ENCODE data around the gene PRKCH.
"Not testable (repeated sequence)": the region's sequence is repeated elsewhere in the genome, so short reads cannot be mapped to it uniquely, and the experiment has no call there.

The PRKCH gene

DNA sequence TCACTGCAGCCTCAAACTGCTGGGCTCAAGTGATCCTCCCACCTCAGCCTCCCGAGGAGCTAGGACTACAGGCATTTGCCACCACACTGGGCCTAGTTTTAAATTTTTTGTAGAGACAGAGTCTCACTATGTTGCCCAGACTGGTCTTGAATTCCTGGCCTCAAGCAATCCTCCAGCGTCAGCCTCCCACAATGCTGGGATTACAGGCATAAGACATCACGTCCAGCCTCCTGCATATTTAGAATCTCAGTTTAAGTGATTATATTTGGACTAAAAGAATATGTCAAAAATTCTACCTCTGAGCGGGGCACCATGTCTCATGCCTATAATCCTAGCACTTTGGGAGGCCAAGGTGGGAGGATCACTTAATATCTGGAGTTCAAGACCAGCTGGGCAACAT is 12.7 kb upstream of the PRKCH start:
- not testable (repeated sequence) for DNase-seq

DNA sequence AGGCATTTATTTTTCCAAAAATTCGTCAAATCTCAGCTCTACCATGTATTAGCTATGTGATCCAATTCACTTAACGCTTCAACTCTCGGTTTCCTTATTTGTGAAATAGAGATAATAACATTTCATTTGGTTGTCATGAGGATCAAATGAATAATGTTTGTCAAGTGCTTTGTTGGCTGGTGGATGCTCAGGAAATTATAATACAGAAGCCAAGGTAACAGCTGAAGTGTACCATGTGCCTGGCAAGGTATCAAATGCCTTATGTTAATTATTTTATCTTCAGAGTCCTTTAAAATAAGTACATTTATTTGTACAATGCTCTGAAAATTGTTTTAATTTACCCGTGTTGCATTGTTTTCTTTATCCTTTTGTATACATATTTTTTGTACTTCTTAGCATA is 6.1 kb upstream of the PRKCH start:
- DNase-seq = no peak

DNA sequence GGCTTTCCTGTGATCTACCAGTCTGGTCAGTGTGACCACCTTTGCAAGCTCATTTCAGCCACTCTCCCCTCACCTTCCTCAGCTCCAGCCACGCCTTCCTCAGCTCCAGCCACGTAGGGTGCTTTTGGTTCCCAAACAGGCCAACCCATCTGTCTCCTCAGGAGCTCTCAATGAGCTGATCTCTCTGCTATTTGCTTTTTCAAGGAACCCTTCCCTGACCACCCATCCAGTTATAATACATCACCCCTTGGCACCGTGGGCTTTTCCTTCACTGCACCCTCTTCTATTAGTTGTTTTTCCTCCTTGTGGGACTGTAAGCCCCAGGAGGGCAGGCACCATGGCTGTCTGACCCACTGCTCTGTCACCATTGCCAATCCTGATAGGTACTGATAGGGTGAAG is 2.3 kb upstream of the PRKCH start:
- DNase-seq = no peak

DNA sequence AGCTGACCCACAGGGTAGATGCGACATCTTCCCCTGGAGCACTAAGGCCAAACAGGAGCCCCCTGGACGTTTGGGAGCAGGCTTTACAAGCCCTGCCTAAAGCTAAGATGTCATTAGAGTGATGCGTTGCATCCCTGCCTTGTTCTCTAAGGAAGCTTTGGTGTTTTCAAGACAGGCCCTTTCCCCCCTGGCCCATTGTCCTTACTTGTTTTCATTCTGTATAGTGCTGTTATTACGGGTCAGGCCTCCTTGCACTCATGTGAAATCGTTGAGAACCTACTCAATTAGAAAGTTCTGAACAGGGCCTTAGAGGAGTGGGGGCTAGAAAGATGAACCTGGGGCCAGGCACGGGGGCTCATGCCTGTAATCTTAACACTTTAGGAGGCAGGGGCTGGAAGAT is 1.7 kb upstream of the PRKCH start:
- no peak for DNase-seq

DNA sequence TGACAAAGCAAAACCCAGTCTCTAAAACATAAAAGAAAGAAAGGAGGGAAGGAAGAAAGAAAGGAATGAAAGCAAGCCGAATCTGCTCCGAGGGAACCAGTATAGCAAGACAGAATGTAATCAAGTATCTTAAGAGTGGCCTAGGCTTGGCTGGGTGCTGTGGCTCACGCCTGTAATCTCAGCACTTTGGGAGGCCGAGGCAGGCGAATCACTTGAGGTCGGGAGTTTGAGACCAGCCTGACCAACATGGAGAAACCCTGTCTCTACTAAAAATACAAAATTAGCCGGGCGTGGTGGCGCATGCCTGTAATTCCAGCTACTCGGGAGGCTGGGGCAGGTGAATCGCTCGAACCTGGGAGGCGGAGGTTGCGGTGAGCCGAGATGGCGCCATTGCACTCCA is 1.2 kb upstream of the PRKCH start:
- not testable (repeated sequence) for DNase-seq

DNA sequence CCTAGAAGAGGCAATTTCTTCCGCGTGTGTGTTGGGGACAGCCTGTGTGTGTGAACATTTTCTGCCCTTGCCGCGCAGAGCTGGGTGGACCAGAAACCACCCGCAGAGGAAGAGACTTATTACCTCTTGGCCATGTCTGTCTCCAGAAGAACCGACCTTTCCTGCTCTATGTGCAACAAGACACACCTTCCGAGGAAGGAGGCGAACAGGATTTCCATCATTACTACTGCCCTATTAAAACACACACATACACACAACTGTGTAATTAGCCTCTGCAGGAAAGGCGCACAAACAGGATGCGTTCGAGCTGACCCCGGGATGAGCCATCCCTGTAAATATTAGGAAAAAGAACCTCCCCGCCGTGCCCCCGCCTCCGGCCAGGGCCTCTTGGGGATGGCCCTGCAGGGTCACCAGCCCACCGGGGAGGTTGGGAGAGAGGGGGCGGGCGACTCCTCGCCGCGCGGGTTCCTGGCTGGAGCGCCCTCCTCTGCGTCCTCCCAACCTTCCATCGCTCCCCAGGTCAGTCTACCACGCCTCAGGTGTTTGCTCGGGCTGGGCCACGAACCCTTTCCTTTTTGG is 484 bp upstream of the PRKCH start:
- DNase-seq = no peak

DNA sequence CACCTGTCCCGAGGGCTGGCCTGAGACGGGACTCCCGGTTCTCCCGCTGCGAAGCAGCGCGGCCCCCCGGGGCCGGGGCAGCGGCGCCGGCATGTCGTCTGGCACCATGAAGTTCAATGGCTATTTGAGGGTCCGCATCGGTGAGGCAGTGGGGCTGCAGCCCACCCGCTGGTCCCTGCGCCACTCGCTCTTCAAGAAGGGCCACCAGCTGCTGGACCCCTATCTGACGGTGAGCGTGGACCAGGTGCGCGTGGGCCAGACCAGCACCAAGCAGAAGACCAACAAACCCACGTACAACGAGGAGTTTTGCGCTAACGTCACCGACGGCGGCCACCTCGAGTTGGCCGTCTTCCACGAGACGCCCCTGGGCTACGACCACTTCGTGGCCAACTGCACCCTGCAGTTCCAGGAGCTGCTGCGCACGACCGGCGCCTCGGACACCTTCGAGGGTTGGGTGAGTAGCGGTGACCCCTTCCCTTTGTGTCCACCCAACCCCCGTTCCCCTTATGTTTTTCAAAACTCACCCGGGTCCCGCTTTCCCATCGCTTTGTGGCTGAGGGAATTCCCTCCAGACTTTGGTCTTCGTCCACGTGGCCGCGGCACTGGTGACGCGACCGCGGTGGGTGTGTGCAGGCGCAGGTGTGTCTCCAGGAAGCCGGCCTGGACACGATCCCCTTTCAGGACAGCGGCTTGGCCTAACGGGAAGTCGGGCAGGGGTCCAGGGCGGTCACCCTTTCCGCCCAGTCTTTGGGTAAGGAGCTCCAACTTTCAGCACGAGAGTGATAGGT is 826 bp downstream of the PRKCH start:
- no peak for DNase-seq

DNA sequence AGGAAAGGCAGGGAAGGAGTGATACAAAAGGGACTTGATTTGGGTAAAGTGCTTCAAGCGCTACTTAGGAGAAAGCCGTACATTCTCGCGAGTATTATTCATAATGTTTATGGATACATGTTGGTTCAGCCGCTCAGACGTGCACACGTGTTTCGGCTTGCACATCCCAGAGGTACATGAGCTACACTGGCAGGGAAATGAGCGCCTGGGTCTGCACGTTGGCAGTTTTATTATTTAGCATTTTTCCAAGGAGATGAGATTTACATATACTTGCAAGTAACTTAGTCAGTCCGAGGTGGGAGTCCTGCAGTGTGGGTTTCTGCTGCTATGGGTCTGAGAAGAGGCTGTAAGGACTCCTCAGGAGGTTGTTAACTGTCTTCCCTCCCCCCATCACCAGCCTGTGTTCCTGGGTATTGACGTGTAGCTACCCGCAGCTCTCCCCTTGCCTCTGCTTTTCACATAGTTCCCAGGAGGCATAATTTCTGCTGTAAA is 1.5 kb downstream of the PRKCH start:
- no peak for DNase-seq

DNA sequence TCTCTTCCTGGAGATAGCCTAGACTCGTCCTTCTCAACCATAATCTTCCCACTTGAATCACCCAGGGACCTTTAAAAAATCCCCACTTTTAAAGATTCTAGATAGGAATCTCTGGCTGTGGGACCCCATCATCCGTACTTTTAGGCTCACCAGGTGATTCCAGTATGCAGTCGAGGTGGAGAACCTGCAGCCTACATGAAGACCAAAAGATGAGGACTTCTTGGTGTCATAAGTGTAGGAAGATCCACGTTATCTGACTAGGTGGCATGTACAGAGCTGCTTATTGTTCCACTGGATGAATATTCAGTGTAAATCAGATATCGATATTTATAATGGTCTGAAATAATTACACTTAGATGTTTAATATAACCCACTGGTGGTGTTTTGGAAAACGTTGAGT is 2.6 kb downstream of the PRKCH start:
- DNase-seq = no peak

DNA sequence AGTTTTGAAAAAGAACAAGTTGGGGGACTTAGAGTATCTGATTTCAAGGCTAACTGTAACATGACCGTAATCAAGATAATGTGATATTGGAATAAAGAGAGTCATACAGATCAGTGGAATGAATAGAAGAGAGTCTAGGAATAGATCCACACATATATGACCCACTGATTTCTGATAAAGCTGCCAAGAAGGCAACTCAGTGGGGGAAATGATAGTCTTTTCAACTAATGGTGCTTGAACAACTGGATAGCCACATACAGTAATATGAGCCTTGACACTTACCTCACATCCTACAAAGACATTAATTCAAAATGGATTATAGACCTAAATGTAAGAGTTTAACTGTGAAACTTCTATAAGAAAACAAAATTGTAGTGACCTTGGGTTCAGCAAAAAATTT is 3.8 kb downstream of the PRKCH start:
- no peak for DNase-seq

DNA sequence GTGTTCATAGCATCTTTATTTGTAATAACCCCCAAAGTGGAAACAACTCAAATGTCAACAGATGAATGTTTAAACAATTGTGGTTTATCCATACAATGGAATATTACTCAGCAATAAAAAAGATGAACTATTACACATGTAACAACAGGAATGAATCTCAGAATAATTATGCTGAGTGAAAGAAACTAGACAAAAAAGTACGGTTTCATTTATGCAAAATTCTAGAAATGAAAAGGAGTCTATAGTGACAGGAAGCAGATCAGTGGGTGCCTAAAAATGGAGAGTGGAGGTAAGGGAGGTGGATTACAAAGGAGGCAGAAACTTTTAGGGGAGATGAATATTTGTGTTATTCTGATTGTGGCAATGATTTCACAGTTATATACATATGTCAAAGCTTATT is 4.8 kb downstream of the PRKCH start:
- DNase-seq = no peak

DNA sequence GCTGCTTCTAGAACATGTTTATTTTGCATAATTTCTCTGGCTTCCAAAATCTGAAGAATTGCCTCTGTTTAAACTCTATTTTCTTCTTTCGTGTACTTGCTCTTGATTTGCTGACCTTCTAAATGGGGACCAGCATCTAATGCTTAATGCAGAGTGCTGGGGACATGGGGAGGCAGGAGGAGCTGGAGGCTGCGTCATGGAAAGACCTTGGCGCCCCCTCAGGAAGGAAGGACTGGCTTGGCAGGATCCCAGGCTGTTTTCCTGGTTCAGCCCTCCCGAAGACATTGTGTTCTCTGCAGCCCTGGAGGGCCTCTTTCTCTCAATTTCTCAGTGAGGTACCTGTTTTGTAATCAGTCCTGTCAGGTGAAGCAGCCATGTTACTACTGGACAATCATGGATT is 5.5 kb downstream of the PRKCH start:
- DNase-seq = no peak

DNA sequence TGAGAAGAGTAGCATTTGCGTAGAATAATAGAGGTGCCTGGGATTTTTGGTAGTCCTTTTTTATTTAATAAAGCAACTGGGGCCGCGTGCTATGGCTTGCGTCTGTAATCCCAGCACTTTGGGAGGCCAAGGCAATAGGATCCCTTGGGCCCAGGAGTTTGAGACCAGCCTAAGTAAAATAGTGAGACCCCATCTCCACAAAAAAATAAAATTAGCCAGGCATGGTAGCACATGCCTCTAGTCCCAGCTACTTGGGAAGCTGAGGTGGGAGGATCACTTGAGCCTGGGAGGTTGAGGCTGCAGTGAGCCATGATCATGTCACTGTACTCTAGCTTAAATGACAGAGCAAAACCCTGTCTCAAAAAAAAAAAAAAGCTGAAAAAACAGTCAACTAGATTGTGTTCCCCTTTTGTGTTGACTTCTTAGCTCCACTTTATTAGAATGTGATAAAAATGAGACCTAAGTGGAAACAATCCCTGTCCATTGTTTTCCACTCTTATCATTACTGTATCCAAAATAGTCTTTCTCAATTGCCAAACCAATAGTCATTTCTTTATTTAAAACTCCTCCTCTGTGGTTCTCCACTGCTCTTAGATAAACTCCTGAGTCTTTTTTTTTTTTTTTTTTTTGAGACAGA is 7.4 kb downstream of the PRKCH start:
- no peak for DNase-seq

DNA sequence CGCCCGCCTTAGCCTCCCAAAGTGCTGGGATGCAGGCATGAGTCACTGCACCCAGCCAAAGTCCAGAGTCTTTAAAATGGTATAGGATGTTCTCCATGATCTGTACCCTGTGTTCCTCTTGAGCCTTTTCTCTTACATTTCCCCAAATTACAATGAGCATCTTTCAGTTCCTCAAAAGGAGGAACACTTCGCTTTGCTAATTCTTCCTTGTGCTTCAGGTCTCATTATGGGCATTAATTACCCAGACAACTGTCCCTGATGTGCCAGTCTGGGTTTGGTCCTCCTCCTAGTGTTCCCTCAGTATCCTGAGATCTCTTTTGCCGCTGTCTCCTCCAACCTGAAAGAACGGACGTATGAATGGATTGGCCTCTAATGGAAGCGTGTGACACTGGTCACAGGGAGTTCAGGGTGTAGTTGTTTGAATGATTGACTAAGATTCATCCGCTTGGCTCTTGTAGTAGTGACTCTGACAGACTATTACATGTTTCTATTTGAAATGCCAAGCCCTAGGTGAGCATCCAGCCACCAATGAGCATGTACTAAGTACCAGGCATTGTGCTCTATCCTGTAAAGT is 8.2 kb downstream of the PRKCH start:
- no peak for DNase-seq

DNA sequence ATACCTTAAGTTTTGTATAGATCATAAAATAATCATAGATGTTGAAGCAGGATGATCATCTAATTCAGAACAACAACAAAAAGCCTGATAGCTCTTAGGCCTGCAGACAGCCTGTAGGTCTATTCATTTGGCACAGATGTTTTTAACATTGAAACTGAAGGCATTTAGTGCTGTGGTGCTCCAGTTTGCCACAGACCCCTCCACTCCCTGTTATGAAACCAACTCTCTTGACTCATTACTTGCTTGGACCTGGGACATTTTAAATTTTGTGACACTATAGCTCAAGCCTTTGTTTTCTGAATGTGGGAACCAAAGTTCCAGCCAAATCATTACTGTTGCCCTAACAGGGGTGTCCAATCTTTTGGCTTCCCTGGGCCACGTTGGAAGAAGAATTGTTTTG is 9.1 kb downstream of the PRKCH start:
- DNase-seq = no peak

DNA sequence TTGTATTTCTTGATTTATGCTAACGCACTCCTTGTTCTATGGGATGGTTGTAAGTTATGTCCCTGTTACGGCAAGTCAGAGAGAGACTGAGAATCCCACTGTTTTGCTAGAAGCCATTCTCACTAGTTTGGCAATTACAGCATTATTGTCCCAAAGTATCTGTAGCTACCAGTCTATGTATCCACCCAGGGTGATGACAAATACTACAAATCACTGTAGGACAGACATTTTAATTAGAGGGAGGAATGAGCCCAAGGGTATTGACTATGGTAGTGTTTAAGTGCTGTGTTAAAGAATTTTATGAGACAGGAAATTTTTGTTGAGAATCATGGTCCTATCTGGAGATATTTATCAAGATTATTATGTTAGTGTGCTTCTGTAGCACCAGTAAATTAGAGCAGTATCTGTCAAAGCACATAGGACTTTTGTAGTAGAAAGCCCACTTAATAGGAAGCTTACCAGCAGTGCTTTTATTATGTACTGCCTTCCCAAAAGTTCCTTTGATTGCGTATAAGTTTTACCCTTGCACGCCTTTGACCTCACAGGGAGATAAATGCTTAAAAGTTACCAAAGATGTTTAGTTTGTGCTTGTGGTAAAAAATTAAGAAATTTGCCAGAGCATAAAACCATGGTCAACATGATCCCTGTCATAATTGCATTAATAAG is 10.7 kb downstream of the PRKCH start:
- no peak for DNase-seq

DNA sequence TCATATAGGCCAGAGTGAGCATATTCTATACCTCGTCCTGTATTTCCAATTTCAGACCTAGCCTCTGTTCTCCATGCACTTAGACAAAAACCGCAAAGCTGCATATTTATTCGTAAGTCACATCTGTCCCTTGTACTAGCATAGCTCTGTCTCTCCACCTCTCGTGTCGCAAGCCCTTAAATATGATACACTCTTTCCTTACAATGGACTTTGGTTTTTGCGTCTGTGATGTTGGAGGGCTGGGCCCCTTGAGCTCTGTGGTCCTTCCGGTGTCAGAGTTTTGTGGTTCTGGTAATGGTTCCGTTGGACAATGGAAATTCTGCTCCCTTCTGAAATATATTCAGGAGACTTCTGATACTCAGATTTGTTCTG is 11.3 kb downstream of the PRKCH start:
- no peak for DNase-seq

DNA sequence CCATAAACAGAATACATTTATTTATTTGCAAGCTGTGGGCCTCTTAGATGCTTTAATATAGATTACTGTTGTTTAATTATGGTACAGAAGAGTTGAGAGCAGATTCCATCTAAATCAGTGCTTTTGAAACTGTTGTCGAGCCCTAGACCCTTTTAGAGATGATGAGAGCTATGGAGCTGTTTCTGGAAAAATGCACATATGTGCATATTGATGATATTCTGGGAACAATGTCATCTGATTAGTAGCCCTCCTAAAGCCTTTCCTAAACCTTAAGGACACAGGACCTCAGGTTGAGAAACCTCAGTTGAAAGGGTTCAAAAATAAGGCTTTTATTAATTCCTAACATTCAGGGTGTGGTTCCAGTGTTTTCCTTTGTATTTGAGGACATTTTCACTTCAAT is 11.7 kb downstream of the PRKCH start:
- no peak for DNase-seq

DNA sequence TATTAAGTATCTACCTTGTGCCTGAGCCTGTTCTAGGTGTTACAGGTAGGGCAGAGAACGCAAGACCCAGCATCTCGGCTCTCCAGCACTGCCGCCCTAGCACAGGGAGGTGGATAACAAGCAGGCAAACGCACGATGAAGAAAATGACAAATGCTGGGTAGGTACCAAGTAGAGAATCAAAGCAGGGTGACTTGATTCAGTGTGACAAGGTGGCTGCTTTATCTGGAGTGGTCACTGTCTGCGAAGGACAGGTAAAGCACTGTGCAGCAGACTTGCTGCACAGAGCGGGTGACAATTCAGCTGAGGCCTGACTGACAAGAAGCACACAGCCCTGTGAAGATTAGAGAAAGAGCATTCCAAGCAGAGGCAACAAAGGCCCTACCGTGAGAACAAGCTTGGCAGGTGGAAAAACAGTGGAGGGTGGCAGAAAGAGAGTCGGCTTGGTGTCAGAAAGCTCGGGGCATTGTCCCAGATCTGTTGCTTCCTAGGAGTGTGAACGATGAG is 12.9 kb downstream of the PRKCH start:
- no peak for DNase-seq

DNA sequence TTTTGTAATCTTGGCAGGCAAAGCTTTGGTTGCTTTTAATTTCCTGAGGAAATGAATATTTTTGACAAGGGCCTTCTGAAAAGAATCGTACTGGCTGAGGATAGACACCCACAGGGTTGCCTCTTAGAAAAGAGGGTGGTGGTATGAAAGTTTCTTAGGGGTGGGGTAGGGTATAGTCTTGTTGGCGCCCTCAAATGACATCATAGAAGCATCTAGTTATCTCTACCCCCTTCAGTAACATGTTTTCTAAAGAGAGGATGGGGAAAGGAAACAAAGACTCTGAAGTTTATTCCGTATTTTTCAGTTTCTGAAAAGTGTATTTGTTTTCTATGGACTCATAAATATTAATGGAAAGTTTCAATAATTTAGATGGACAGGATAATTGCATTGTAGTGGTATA is 13.7 kb downstream of the PRKCH start:
- DNase-seq = no peak

DNA sequence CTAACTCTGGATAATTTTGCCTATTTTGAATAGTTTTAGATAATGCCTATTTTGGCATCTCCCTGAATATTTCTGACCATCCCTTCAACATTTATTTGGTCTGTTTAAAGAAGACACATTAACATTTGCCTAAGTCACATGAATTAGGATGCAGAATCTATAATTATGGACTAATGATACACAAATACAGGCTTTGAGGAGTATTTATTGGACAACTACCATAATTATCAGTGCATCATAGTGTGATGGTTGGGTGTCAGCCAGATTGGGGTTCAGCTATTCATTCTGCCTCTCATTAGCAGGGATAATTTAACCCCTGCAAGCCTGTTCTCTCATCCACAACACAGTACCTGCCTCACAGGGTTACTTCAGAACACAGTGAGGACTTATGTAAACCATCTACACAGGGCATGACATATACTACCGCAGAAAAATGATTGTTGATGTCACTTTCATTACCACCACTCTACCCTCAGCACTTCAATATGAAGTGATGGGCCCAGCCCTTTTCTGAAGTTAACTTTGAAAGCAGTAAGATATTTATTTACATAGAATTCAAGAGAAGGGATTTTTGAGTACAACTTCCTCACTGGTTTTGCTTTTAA is 14.4 kb downstream of the PRKCH start:
- no peak for DNase-seq

DNA sequence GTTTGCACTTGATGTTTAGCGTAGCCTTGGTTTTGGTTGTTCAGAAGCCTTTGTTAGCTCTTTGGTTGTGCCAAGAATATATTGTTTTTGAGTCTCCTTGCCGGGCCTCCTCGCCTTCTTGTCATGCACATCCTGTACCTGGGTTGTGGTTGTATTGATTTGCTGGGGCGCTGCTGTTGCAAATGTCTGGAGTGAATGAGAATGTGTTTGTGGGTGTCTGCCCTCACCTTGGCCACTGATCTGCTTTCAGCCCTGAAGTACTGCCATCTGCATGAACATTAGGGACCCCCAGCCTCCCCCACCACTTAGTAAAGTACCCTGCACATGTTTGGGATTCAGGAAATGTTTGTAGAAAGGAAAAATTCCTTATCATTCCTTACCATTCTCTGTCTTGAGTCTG is 16.5 kb downstream of the PRKCH start:
- no peak for DNase-seq

DNA sequence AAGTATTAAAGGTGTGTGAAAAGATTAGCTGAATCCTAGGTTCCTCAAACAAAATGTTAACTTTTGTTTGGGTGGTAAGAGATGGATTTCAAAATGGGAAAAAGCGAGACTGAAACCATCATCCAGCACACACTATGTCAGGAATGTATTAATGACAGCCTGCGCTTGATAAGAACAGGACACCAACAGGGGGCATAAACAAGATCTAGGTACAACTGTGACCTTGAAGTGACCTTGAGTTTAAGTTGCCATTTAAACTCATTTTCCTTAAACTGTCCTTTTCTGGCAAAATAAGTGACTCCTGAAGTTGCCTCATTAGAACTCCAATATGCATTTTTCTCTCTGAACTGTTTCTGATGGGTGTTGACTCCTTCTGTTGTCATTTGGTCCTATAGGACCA is 17.1 kb downstream of the PRKCH start:
- no peak for DNase-seq

All from NCI-H1436 treated with DMSO at 0.1 percent for 48 hours (cell line).